GM21619 (cell line): Measurements from ENCODE around the gene PRSS36.
"Not testable (repeated sequence)": the region's sequence is repeated elsewhere in the genome, so short reads cannot be mapped to it uniquely, and the experiment has no call there.

Source experiments
- ATAC-seq: cut with Tn5 transposase; IDR thresholded peaks from one replicate; pipeline ENCODE4 v1.9.1; 2021; ENCODE audit not compliant: unreplicated experiment

PRSS36 gene

GRCh38 chr16:31149894-31150890, at the start of gene PRSS36:
PRSS36 (minus strand) TSS chr16:31150066; CDS start chr16:31150035, 31 bp downstream.
- ATAC-seq, result no peak

DNA sequence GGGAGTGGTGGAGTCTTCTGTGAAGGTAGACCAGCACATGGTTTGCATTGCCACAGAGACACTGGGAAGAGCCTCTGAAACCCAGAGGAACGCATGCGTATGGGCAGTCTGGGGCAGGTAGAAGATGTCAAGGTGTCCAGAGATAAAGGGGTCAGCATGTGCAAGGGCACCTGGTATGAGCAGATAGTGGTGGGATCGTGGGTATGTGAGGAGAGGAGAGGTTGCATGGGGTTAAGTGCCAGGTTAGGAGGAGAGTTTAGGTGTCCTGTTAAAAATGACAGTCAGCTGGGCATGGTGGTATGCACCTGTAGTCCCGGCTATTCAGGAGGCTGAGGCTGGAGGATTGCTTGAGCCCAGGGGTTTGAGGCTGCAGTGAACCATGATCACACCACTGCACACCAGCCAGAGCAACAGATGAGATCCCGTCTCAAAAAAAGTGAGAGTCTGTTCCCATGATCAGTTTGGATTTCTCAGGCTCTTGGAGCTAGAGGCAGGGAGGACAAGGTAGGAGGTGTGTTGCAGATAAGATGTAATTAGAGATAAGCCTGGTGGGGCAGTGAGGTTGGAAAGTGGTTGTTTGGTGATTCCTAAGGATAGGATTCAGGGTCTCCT, 49.7 kb upstream of the PRSS36 start:
- no peak for ATAC-seq

DNA sequence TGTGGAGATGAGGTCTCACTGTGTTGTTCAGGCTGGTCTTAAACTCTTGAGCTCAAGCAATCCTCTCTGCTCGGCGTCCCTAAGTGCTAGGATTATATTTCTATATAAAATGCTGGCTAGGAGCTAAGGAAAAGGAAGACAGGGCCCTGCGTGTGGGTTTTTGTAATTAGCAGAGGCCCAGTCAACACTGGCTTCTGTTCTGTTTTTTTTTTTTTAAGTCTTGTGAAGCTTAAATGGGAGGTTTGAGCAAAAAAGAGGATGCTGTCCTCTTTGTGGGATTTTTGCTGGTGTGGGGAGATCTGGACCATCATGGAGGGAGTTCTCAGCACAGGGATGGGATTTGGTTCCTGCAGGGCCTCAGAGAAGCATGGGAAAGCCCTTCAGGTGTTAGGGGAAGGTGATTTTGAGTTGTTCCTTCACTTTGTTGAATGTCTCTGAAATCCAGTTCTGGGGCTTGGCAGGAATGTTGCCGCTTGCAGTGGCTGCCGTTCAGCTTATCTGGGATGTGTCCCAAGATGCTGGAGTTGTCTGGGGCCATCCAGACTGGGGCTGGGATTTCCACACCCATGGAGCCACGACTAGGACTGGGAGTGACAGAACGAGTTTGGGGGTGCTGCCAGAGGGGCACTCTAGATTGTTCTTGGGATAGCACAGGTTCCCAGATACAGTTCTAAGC, 48.5 kb upstream of the PRSS36 start:
- ATAC-seq, result no peak

DNA sequence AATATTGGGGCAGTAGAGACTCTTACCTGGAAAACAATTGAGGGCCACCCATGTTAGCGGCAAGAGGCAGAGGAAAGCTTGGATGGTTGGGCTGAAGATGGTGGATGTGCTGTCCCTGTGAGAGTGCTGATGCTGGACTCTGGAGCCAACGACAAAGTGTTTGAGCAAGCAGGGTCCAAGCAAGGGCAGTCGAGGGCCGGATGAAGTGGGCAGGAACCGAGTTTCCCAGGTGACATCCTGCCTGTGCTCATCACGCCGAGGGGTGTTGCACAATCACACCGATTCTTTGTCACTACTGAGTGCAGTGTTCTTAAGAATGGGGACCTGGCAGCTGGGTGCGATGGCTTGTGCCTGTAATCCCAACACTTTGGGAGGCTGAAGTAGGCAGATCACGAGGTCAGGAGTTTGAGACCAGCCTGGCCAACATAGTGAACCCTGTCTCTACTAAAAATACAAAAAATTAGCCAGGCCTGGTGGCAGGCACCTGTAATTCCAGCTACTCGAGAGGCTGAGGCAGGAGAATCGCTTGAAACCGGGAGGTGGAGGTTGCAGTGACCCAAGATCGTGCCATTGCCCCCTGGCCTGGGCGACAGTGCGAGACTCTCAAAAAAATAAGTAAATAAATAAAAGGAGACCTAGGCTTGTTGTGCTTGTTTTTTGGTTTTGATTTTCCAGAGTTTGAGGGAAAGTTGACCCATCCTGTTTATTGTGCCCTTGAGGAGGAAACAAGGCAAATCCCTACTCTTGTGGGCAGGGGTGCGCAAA, 46.6 kb upstream of the PRSS36 start:
- ATAC-seq, result no peak

- ATAC-seq, result not testable (repeated sequence)
Observed at GRCh38 chr16:31195861-31196260, 46.0 kb upstream of the PRSS36 start.

DNA sequence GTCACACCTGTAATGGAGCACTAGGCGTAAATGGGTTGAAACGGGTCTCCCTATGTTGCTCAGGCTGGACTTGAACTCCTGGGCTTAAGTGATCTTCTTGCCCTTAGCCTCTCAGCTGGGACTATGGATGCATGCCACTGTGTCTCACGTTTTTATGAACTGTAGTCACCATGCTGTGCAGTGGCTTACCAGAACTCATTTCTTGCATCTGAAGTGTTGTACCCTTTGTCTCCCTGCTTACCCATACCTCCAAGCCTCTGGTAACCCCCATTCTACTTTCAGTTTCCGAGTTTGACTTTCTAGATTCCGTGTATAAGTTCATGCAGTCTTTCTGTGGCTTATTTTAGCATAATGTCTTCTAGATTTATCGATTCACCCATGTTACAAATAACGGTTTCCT, 45.0 kb upstream of the PRSS36 start:
- no peak for ATAC-seq

DNA sequence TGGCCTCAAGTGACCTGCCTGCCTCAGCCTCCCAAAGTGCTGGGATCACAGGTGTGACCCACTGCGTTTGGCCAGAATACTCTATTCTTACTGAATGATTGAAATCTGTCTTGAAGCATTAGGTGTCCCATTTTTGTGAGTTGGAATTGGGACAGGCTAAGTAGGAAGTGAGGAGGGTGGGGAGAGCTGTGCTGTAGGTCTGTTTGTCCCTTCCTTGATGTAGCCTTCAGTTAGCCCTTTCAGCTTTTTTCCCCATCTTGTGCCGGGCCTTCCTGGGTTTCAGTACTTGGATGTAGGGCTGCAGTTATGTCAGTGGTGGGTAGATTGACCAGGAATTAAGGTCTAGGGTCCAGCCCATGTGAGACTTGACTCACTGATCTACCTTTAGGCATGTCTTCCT, 44.0 kb upstream of the PRSS36 start:
- ATAC-seq, result no peak

- ATAC-seq, result no peak
Observed at GRCh38 chr16:31192856-31193642, 43.2 kb upstream of the PRSS36 start.

DNA sequence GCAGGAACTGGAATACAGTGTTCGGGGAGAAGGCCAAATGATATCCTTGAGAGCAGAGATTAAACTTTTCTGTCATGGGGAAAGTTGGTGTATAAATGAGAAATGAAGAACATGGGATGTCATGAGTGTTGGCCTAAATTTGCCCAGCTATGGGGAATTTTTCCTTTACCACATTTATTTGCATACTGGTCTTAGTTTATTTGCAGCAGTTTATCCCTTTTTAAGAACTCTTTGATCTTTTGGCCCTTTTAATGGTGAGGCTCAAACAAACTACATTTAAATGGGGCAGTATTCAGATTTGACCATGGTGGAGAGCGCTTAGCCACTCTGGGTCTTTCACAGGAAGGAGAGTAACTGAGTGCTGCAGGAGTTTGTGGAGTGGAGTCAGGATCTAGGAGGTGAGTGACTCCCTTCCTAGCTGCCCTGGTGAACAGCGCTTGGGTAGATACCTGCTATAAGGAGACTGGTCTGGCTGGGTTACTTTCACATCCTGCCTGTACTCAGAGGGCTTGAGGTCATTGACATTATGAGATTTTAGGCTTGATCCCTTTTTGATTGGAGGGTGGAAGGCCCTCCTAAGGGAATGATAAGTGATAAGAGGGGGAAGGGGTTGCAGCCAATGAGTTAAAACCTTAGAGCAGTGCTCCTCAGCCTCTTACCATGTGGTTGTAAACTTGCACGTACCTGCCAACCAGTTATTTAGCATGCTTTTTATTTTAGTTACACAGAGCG, 42.0 kb upstream of the PRSS36 start:
- no peak for ATAC-seq

- ATAC-seq, result no peak
Observed at GRCh38 chr16:31190818-31191444, 41.1 kb upstream of the PRSS36 start.

DNA sequence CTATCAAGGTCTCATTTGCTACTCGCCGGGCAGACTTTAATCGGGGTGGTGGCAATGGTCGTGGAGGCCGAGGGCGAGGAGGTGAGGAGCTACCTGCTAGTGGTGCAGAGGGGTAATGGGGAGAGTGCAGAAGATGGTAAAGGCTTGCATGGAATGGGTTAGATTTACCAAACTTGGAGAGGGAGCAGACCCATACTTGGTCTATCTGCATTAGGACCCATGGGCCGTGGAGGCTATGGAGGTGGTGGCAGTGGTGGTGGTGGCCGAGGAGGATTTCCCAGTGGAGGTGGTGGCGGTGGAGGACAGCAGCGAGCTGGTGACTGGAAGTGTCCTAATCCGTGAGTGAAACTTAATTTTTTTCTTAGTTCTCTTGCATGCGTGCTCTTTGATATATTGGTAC, 40.2 kb upstream of the PRSS36 start:
- ATAC-seq, result no peak

DNA sequence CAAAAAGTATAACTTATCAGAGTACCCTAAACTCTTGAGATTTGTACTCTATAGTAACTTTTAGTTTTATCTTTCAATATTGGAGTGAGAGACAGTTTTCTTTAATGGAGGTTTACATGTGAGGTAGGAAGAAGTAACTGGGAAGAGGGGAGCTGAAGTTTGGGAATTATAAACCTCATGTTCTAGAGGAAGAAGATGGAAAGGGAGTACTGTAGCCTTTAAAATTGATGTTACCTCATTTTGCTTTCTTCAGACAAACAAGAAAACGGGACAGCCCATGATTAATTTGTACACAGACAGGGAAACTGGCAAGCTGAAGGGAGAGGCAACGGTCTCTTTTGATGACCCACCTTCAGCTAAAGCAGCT, 39.5 kb upstream of the PRSS36 start:
- no peak for ATAC-seq

GRCh38 chr16:31188450-31189411, 38.9 kb upstream of the PRSS36 start:
- no peak for ATAC-seq

DNA sequence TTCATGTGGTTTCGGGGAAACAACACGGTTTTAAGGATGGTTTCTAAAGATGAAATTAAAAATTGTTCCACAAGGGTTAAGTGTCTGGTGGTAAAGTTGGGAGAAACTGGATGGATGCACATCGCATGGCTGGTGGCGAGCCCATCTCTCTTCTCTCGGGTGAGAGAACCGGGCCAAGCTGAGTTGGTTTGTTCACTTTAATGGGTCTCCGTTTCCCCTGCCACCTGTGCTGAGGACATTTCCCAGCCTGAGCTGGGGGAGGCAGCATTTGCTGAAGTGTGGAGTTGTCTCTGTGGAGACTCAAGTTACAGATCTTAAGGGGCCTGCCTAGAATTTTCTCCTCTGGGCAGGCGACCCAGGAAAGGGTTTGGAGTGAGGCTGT, 37.9 kb upstream of the PRSS36 start:
- no peak for ATAC-seq

- no peak for ATAC-seq
Observed at GRCh38 chr16:31186930-31187807, 37.3 kb upstream of the PRSS36 start.

- ATAC-seq, result no peak
Observed at GRCh38 chr16:31186176-31186575, 36.3 kb upstream of the PRSS36 start.

DNA sequence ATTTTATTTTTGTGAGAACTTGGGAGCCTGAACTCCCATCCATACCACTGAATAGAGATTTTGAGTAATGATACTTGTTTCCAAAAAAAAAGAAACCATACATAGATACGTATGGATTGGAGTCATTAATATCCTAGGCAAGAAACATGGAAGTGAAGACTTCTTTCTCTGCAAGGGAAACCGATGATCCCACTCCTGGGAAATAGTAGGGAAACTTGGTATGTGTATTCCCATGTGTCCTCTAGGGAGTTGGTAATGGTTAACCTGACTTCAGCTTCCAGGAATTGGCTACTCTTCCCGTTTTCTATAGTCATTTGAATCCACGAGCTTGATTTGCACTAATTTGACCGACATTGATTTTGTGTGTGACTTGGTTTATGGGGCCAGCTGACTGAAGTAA, 35.5 kb upstream of the PRSS36 start:
- no peak for ATAC-seq
